SK-N-MC (cell line): ENCODE results near the gene ITGB3BP.

Source experiments
- DNase-seq: peaks from one replicate; pipeline ENCODE4 v3.0.0-alpha.2; 2011; ENCODE audit warnings: low read depth, low spot score
- H3K27ac ChIP-seq: fragments of 200-600 bp; sonication (generic); 2 replicates; pipeline ENCODE4 v1.5.1; 2016; ENCODE audit warnings: mixed run types
- H3K36me3 ChIP-seq: fragments of 200-600 bp; sonication (generic); 2 replicates; pipeline ENCODE4 v1.6.1; 2017; ENCODE audit warnings: antibody characterized with exemption, low read length, mixed read lengths; ENCODE audit not compliant: insufficient read depth
- H3K4me3 ChIP-seq: fragments of 200-600 bp; sonication (generic); 2 replicates; pipeline ENCODE4 v1.5.1; 2016
- H3K9ac ChIP-seq: fragments of 200-600 bp; sonication (generic); 2 replicates; pipeline ENCODE4 v1.8.0; 2017; ENCODE audit warnings: mixed run types, mixed read lengths; ENCODE audit not compliant: insufficient read length
- H3K9me3 ChIP-seq: fragments of 200-600 bp; sonication (generic); 2 replicates; pipeline ENCODE4 v1.6.1; 2017; ENCODE audit warnings: low read depth, mild to moderate bottlenecking, antibody characterized with exemption, low read length, moderate library complexity, mixed read lengths
- EZH2 ChIP-seq: fragments of 200-600 bp; sonication (generic); IDR thresholded peaks from one replicate; pipeline ENCODE4 v1.6.1; 2017; ENCODE audit warnings: antibody characterized with exemption
- FOXP2 ChIP-seq: optimal IDR thresholded peaks from 2 replicates; pipeline ENCODE3; 2011; ENCODE audit warnings: mild to moderate bottlenecking, moderate library complexity; ENCODE audit not compliant: insufficient read depth; ENCODE audit errors: extremely low read length, control extremely low read depth
- POLR2AphosphoS5 ChIP-seq: IDR thresholded peaks from 2 replicates; pipeline ENCODE4 v1.6.1; 2012; ENCODE audit warnings: mild to moderate bottlenecking, low read depth, low read length, borderline replicate concordance

Gene ITGB3BP

DNA sequence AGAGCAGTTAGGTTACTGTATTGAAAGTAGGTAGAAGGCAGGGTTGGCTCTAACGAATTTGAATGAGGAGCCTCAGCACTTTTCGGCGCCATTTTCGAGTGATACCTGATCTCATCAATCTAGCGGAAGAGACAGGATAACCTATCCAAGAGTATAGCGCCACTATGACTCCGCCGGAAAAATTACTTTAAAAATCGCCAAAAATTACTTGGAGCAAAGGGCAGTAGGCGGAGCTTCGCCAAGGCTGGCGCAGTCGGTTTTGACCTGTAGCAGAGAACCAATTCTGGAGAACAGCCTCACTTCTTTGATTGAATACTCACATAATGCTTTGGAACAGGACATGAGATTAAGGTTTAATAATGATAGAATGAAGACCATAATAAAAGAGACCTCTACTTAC lies 25.9 kb upstream of the ITGB3BP start:
- no peak for DNase-seq
- TF ChIP-seq EZH2 (no peak), FOXP2 (no peak), POLR2AphosphoS5 (no peak)
- H3K9me3 ChIP-seq, result no peaks in the 10 kb centered on the region
- H3K27ac ChIP-seq, result no peak overlapping the region
- H3K9ac ChIP-seq, result no peak overlapping the region
- no peak overlapping the region for H3K4me3 ChIP-seq
- peaks cover 6% of the 10 kb centered on the region for H3K36me3 ChIP-seq

DNA sequence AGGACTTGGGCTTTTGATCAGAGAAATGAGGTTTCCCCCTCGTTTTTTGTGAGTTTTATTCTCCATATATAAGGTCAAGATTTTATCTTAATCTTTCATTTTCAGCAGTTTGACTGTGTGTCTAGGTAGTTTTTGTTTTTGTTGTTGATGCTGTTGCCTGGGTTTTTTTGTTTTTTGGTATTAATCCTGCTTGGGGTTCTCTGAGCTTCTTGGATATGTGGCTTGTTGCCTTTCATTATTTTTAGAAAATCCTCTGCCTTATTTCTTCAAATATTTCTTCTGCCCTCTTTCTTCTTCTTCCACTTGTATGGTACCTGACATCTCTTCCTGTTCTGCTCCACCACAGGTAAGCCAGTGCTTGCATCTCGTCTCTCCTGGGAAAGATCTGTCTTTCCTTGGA lies 25.3 kb upstream of the ITGB3BP start:
- no peaks in the 10 kb centered on the region for H3K9me3 ChIP-seq
- H3K4me3 ChIP-seq, result no peak overlapping the region
- peaks cover 6% of the 10 kb centered on the region for H3K36me3 ChIP-seq
- DNase-seq, result no peak
- TF ChIP-seq EZH2 (no peak), POLR2AphosphoS5 (no peak), FOXP2 (no peak)
- H3K9ac ChIP-seq, result no peak overlapping the region
- H3K27ac ChIP-seq, result no peak overlapping the region

DNA sequence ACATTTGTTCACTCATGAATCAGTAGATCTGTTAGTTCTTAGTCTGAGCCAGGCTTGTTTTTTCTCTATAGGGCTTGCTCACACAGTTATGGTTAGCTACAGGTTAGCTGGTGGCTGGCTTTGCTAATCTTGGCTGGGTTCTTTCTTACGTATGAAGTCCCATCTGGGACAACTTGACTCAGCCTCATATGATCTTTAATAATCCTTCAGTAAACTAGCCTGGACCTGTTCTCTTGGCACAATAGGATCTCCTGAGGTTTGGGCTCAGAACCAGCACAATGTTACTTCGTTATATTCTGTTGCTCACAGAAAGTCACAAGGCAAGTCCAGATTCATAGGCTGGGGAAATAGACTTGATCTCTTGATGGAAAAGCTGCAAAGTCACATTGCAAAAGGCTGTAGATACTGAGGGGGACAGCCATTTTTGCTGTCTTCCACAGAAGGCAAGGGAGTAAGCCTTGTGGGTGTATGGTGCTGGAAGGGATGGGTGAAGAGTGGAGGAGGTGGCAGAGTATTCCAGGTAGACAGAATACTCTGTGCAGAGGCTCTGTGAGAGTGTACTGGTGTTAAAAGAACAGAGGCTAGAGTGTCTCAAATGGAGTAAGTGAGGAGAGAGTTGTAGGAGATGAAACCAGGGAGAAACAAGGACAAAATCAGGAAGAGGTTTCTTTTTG lies 24.7 kb upstream of the ITGB3BP start:
- H3K36me3 ChIP-seq, result peaks cover 10% of the 10 kb centered on the region
- no peaks in the 10 kb centered on the region for H3K9me3 ChIP-seq
- H3K9ac ChIP-seq, result no peak overlapping the region
- no peak for TF ChIP-seq FOXP2
- no peak for TF ChIP-seq POLR2AphosphoS5
- TF ChIP-seq EZH2, result no peak
- H3K27ac ChIP-seq, result no peak overlapping the region
- H3K4me3 ChIP-seq, result no peak overlapping the region
- no peak for DNase-seq

DNA sequence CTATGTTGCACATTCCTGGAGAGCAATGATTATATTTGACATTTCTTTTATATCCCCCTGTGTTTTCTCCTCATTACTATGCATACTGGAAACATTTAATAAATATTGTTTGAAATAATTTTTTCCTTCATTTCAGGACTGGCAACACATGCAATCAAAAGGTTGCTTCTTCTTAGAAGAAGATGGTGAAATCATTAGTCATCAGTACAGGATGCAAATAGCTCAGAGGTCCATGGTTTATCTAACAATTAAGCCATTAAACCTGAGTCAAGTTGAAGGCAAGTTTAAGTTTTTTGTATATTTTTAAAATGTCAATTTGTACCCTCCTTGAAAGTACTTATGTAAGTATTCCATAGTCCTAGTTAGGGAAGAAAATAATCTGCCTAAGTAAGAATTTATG lies 22.8 kb upstream of the ITGB3BP start:
- Histone ChIP-seq H3K27ac (no peak overlapping the region), H3K9ac (no peak overlapping the region), H3K36me3 (peaks cover 22% of the 10 kb centered on the region), H3K4me3 (no peak overlapping the region), H3K9me3 (no peaks in the 10 kb centered on the region; the same call in 1 of the 2 replicates)
- no peak for DNase-seq
- TF ChIP-seq FOXP2, result no peak
- no peak for TF ChIP-seq POLR2AphosphoS5
- TF ChIP-seq EZH2, result no peak

DNA sequence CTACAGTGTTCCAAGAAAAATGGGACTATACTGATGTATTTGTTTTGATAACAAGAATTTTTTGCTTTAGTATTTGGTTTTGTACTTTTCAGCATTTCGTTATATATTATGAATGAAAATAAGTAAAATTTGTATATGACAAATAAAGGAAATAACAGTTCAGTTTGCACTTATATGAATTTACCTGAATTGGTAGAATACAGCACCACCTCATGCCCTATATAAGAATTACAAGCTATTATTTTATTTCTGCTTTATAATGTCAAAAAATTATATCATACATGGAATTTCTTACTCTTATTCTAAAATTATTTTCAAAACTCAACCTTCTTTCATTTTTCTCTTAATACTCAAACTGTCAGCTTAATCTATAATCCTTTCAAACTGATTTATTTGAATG lies 14.9 kb upstream of the ITGB3BP start:
- peaks cover 29% of the 10 kb centered on the region for H3K36me3 ChIP-seq
- H3K27ac ChIP-seq, result no peak overlapping the region
- peak; percentile 26 for DNase-seq
- H3K4me3 ChIP-seq, result no peak overlapping the region
- H3K9me3 ChIP-seq, result no peaks in the 10 kb centered on the region; the same call in 1 of the 2 replicates
- H3K9ac ChIP-seq, result no peak overlapping the region
- TF ChIP-seq POLR2AphosphoS5, result no peak
- no peak for TF ChIP-seq FOXP2
- TF ChIP-seq EZH2, result no peak

DNA sequence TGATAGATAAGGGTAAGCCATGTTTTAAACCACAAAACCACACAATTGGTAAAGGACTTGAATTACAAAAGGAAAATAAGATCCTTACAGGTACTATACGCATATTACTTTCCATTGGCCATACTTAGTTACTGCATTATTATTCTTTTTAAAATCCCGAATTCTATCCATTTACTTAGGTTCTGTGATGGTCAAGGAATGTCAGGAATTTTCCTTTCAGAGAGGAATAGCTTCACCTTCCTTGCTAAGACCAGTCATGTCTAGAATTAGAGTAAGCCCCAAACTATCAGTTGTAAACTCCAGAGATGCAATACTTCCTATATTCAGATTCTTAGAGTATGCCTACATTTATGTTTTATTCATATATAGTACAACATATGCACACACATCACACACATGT lies 14.0 kb upstream of the ITGB3BP start:
- Histone ChIP-seq H3K9me3 (no peaks in the 10 kb centered on the region), H3K9ac (no peak overlapping the region), H3K36me3 (peaks cover 27% of the 10 kb centered on the region), H3K4me3 (no peak overlapping the region), H3K27ac (no peak overlapping the region)
- no peak for TF ChIP-seq EZH2
- no peak for TF ChIP-seq POLR2AphosphoS5
- no peak for TF ChIP-seq FOXP2
- no peak for DNase-seq

DNA sequence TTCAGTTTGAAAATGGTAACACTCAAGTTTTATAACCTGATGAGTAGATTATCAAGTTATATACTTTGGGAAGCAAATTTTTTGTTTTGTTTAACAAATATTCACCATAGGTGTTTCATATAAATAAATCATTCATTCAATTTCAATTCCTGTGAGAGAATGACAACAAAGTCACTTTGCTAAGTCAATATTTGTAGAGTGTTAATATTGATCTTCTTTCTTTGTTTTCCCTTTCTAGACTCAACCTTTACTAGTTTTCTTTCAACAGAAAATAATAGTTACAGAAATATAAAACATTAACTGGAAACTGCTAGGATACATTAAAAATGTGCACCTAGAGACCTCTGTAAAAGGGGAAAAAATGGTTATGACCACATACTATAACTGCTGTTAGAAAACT lies 11.4 kb upstream of the ITGB3BP start:
- TF ChIP-seq EZH2 (no peak), POLR2AphosphoS5 (no peak), FOXP2 (no peak)
- H3K9me3 ChIP-seq, result no peaks in the 10 kb centered on the region
- H3K27ac ChIP-seq, result no peak overlapping the region
- H3K9ac ChIP-seq, result no peak overlapping the region
- DNase-seq, result no peak
- no peak overlapping the region for H3K4me3 ChIP-seq
- peaks cover 36% of the 10 kb centered on the region for H3K36me3 ChIP-seq

DNA sequence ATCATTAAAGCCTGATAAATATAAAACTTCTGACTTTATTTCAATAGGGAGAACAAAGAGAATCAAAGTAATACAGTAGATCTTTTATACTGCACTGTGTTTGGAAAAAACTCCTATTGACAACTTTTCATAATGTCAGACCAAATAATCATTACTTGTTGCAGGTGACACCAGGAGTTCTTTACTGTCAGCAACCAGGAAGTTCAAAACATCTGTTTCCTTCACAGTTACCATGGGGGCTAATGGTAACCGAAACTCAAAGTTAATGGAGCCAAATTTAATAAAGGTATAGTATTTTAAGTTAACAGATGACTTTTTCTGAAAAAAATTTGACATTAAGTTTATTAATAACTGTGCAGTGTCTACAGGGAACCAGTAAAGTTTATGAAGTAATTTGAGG lies 10.9 kb upstream of the ITGB3BP start:
- H3K4me3 ChIP-seq, result no peak overlapping the region
- peaks cover 36% of the 10 kb centered on the region for H3K36me3 ChIP-seq
- TF ChIP-seq FOXP2 (no peak), POLR2AphosphoS5 (no peak), EZH2 (no peak)
- no peak overlapping the region for H3K27ac ChIP-seq
- DNase-seq, result no peak
- no peaks in the 10 kb centered on the region for H3K9me3 ChIP-seq
- H3K9ac ChIP-seq, result no peak overlapping the region

DNA sequence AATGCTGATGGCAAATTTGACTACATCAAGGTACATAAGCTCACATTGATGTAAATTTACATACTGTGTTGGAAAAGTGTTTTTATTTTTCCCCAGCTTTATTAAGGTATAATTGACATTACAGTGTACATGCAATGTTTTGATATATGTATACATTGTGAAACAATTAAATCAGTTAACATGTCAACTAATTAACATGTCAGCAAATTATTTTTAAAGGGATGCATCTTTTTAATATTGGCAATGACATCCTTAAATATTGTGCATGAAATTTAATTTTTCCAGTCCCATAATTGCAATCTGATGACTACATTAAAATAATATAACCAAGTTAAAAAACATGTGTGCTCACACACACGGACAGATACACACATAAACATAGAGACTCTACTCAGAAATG lies 9.7 kb upstream of the ITGB3BP start:
- no peak for DNase-seq
- Histone ChIP-seq H3K4me3 (no peak overlapping the region), H3K9ac (no peak overlapping the region), H3K27ac (no peak overlapping the region), H3K36me3 (peaks cover 41% of the 10 kb centered on the region), H3K9me3 (no peaks in the 10 kb centered on the region)
- TF ChIP-seq POLR2AphosphoS5, result no peak
- no peak for TF ChIP-seq FOXP2
- no peak for TF ChIP-seq EZH2
